Keratinocyte (primary cell): ENCODE measurements around the gene EHMT1. TPM values are rescaled to one million over a fixed set of nuclear protein-coding genes. Genes with fewer than 3 reads are reported as not detected.

ENCODE experiments used
- DNase-seq: peaks from one replicate; pipeline ENCODE4 v3.0.0-alpha.2; 2011; ENCODE audit warnings: low read depth, missing footprints, low spot score
- FAIRE-seq: peaks from 2 replicates; lab custom pipeline; 2011; peaks lifted over from hg19 to GRCh38; lab: Jason Lieb, UNC
- H2AFZ ChIP-seq: 2 replicates; pipeline ENCODE4 v1.6.0; 2012; ENCODE audit warnings: low read length, control low read depth, inconsistent platforms; ENCODE audit not compliant: control insufficient read depth
- H3K27ac ChIP-seq: 2 replicates; pipeline ENCODE4 v1.5.1; 2011; ENCODE audit warnings: low read length; ENCODE audit not compliant: control insufficient read depth, insufficient read depth
- H3K27me3 ChIP-seq: 3 replicates; pipeline ENCODE4 v1.6.0; 2011; ENCODE audit warnings: low read length; ENCODE audit not compliant: control insufficient read depth, insufficient read depth; ENCODE audit errors: extremely low read depth
- H3K36me3 ChIP-seq, 2 experiments: 2 replicates in 1 of 2; 3 replicates in 1 of 2; pipeline ENCODE4 v1.5.1; 2011; ENCODE audit warnings: low read length in 2 of 2, mild to moderate bottlenecking in 1 of 2; ENCODE audit not compliant: control insufficient read depth in 2 of 2, insufficient read depth in 2 of 2; ENCODE audit errors: extremely low read depth in 1 of 2
- H3K4me1 ChIP-seq: 3 replicates; pipeline ENCODE4 v1.5.1; 2011; ENCODE audit warnings: low read length; ENCODE audit not compliant: control insufficient read depth, insufficient read depth; ENCODE audit errors: extremely low read depth
- H3K4me2 ChIP-seq: 3 replicates; pipeline ENCODE4 v1.6.0; 2011; ENCODE audit warnings: low read depth, low read length; ENCODE audit not compliant: control insufficient read depth, insufficient read depth; ENCODE audit errors: extremely low read depth
- H3K4me3 ChIP-seq, 3 experiments: fragments of 200-600 bp in 1 of 3; sonication (generic) in 1 of 3; 2 replicates in 2 of 3; 3 replicates in 1 of 3; pipeline ENCODE4 v1.5.1; 2011 to 2016; ENCODE audit warnings: low read length in 3 of 3, mild to moderate bottlenecking in 3 of 3, control low read depth in 2 of 3, inconsistent platforms in 1 of 3, low read depth in 1 of 3, mixed read lengths in 1 of 3, mixed run types in 1 of 3, moderate library complexity in 1 of 3; ENCODE audit not compliant: control insufficient read depth in 2 of 3, insufficient read depth in 2 of 3; ENCODE audit errors: extremely low read depth in 1 of 3
- H3K79me2 ChIP-seq: 2 replicates; pipeline ENCODE4 v1.6.0; 2012; ENCODE audit warnings: low read length; ENCODE audit not compliant: control insufficient read depth, insufficient read depth
- H3K9ac ChIP-seq: 3 replicates; pipeline ENCODE4 v1.6.0; 2011; ENCODE audit warnings: low read length; ENCODE audit not compliant: control insufficient read depth, insufficient read depth; ENCODE audit errors: extremely low read depth
- H3K9me1 ChIP-seq: 3 replicates; pipeline ENCODE4 v1.6.0; 2011; ENCODE audit warnings: low read length; ENCODE audit not compliant: control insufficient read depth, insufficient read depth; ENCODE audit errors: extremely low read depth
- H3K9me3 ChIP-seq: 2 replicates; pipeline ENCODE4 v1.5.1; 2012; ENCODE audit warnings: low read depth, low read length; ENCODE audit not compliant: control insufficient read depth
- H4K20me1 ChIP-seq: 3 replicates; pipeline ENCODE4 v1.6.0; 2011; ENCODE audit warnings: low read length; ENCODE audit not compliant: control insufficient read depth, insufficient read depth; ENCODE audit errors: extremely low read depth
- EZH2 ChIP-seq: IDR thresholded peaks from one replicate; pipeline ENCODE4 v1.6.1; 2012; ENCODE audit warnings: inconsistent platforms, mild to moderate bottlenecking, low read length, moderate library complexity
- dilution Hi-C: fragments of 300-500 bp; cut with MboI; formaldehyde crosslinking; loops from one replicate; pipeline ENCODE4 v1.7.0; 2020; ENCODE audit warnings: low sequenced_read_pairs; ENCODE audit not compliant: extremely low pct_ligation_motif_present
- polyA plus RNA-seq, 5 experiments: library from polyadenylated mRNA; depleted of rRNA in 3 of 5; stranded (reverse) in 3 of 5; stranded (forward) in 1 of 5; unstranded in 1 of 5; fragments of >200 nt; gene quantifications; 1 replicate in 1 of 5; 2 replicates in 3 of 5; 3 replicates in 1 of 5; pipeline versions ENCODE4 v1.2.1 to v1.2.3, GENCODE V29; 2011 to 2012; ENCODE audit warnings: missing spikeins in 2 of 5, low read depth in 1 of 5, low replicate concordance in 1 of 5
- TF ChIP-seq, protein P1 (sequence below), 3 experiments: IDR thresholded peaks in 1 of 3; conservative IDR thresholded peaks in 1 of 3; optimal IDR thresholded peaks in 1 of 3; 2 replicates in 2 of 3; 3 replicates in 1 of 3; pipeline versions ENCODE3 to v1.5.1; 2011; ENCODE audit warnings: low read length in 3 of 3, mild to moderate bottlenecking in 3 of 3, moderate library complexity in 2 of 3, control low read depth in 1 of 3, inconsistent platforms in 1 of 3; ENCODE audit not compliant: insufficient read depth in 2 of 3; ENCODE audit errors: extremely low read depth in 1 of 3

EHMT1 gene
- polyA plus RNA-seq, 1 donor (not counting 4 experiments of a cell fraction or from before 2014, with no cell fraction given): 25.9 TPM

DNA sequence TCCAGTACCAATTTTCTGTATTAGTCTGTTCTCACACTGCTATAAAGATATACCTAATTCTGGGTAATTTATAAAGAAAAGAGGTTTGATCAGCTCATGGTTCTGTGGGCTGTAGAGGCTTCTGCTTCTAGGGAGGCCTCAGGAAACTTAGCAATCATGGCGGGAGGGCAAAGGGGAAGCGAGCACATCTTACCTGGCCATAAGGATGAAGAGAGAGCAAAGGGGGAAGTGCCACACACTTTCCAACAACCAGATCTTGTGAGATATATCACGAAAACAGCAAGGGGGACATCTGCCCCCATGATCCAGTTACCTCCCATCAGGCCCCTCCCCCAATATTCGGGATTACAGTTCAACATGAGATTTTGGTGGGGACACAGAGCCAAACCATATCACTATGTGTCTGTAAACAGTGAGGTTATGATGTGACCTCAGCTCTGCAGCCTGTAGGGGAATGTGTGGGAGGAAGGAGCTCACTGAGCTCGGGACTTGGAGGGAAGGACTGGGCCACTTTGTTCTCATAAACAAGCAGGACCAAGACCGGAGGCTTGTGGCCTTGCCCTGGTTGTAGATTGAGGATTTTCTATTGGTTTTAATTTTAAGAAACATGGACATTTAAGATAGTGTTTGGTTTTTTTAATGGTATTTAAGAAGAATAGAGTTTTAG is 85.2 kb downstream of the EHMT1 start:
- Histone ChIP-seq H3K9me1 (peaks cover 5% of the 10 kb centered on the region), H3K4me2 (no peak overlapping the region), H3K9ac (no peak overlapping the region), H3K4me1 (peaks cover 19% of the 10 kb centered on the region), H3K4me3 (no peak overlapping the region), H3K36me3 (no peaks in the 10 kb centered on the region), H3K27ac (no peak overlapping the region), H3K9me3 (peaks cover 2% of the 10 kb centered on the region), H3K27me3 (no peaks in the 10 kb centered on the region), H2AFZ (no peak overlapping the region), H3K79me2 (peaks cover 73% of the 10 kb centered on the region), H4K20me1 (peaks cover 14% of the 10 kb centered on the region)
- TF ChIP-seq, protein P1, sequence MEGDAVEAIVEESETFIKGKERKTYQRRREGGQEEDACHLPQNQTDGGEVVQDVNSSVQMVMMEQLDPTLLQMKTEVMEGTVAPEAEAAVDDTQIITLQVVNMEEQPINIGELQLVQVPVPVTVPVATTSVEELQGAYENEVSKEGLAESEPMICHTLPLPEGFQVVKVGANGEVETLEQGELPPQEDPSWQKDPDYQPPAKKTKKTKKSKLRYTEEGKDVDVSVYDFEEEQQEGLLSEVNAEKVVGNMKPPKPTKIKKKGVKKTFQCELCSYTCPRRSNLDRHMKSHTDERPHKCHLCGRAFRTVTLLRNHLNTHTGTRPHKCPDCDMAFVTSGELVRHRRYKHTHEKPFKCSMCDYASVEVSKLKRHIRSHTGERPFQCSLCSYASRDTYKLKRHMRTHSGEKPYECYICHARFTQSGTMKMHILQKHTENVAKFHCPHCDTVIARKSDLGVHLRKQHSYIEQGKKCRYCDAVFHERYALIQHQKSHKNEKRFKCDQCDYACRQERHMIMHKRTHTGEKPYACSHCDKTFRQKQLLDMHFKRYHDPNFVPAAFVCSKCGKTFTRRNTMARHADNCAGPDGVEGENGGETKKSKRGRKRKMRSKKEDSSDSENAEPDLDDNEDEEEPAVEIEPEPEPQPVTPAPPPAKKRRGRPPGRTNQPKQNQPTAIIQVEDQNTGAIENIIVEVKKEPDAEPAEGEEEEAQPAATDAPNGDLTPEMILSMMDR (optimal IDR thresholded peaks at IDR 0.05 in 1 of 3, IDR thresholded peaks at IDR 0.05 in 1 of 3, conservative IDR thresholded peaks at IDR 0.05 in 1 of 3; ENCODE audit: extremely low read depth in 1 of 3, insufficient read depth in 2 of 3, low read length in 3 of 3): no peak
- TF ChIP-seq EZH2: no peak
- dilution Hi-C loops: no loop called here
- DNase-seq (no peak), FAIRE-seq (no peak)

DNA sequence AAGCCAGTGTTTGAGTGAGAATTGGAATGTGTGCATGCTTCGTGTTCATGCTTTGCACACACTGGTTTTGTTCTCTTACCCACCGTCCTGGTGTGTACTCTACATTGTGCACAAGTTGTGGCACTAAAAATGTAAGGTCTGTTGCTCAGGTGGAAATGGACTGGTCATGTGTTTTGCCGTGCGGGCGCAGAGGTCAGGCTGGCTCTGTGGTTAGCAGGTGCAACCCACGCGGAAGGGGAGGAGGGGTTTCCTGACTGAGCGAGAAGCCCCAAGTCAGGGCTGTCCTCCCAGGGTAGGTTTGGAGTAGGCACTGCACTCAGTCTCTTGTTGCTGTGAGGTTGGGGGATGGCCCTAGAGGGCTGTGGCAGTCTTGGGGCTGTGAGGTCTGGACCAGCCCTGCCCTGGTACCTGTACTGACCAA is 86.6 kb downstream of the EHMT1 start:
- dilution Hi-C loops: no loop called here

More for the DNA sequence above, 86.6 kb downstream of the EHMT1 start:
- no peak for DNase-seq
- Histone ChIP-seq H3K9me3 (peaks cover 2% of the 10 kb centered on the region), H2AFZ (no peak overlapping the region), H3K4me3 (no peak overlapping the region), H3K36me3 (no peaks in the 10 kb centered on the region), H3K9me1 (peaks cover 6% of the 10 kb centered on the region), H3K9ac (no peak overlapping the region), H4K20me1 (peaks cover 16% of the 10 kb centered on the region), H3K4me1 (peaks cover 22% of the 10 kb centered on the region), H3K27me3 (no peaks in the 10 kb centered on the region), H3K4me2 (no peak overlapping the region), H3K79me2 (peaks cover 76% of the 10 kb centered on the region), H3K27ac (no peak overlapping the region)
- no peak for FAIRE-seq
- no peak for TF ChIP-seq EZH2
- TF ChIP-seq, protein P1 (optimal IDR thresholded peaks at IDR 0.05 in 1 of 3, IDR thresholded peaks at IDR 0.05 in 1 of 3, conservative IDR thresholded peaks at IDR 0.05 in 1 of 3; ENCODE audit: extremely low read depth in 1 of 3, insufficient read depth in 2 of 3, low read length in 3 of 3): no peak
